Activated CD4-positive, alpha-beta T cell treated with anti-CD3 and anti-CD28 coated beads, Interleukin-2, amount 50 U/mL, for 48 hours (primary cell): ENCODE data around the gene STRN3.
A peak's percentile ranks its signal among the peaks of the same experiment; 100 is the strongest.

ENCODE experiments used
- DNase-seq, 2 experiments: peaks; one replicate each; pipeline ENCODE4 v3.0.0-alpha.2; 2020

The STRN3 gene

GRCh38 chr14:30864934-30865333 is 161.2 kb downstream of the STRN3 start:
- DNase-seq: no peak

- DNase-seq: no peak
These were observed 165.0 kb downstream of the STRN3 start for GRCh38 chr14:30861200-30861599.

GRCh38 chr14:30855345-30856037 is 170.7 kb downstream of the STRN3 start:
- peak; percentile 30 to 49 for DNase-seq

GRCh38 chr14:30854492-30854891 is 171.7 kb downstream of the STRN3 start:
- DNase-seq: no peak

GRCh38 chr14:30853946-30854345 is 172.2 kb downstream of the STRN3 start:
- DNase-seq: no peak

GRCh38 chr14:30849983-30850382 is 176.2 kb downstream of the STRN3 start:
- no peak for DNase-seq

GRCh38 chr14:30849354-30849753 is 176.8 kb downstream of the STRN3 start:
- DNase-seq: no peak

- DNase-seq: no peak
These were observed 177.5 kb downstream of the STRN3 start for GRCh38 chr14:30848449-30849240.
